Memory B cell (primary cell): ENCODE results near the gene NTRK3.

Source experiments
- ATAC-seq: fragments of 150-1000 bp; cut with Tn5 transposase; 2 replicates; pipeline ENCODE4 v1.10.0; 2021; ENCODE audit warnings: low read depth, mild to moderate bottlenecking, moderate library complexity
- DNase-seq, 2 donors: peaks; one replicate each; pipeline ENCODE4 v3.0.0; 2022; ENCODE audit warnings: low spot score in 2 of 2
- H3K27ac Mint-ChIP-seq: one replicate; pipeline ENCODE4 v1.8.0; 2022; ENCODE audit warnings: mild to moderate bottlenecking, moderate library complexity, mixed read lengths
- H3K27me3 Mint-ChIP-seq: one replicate; pipeline ENCODE4 v1.8.0; 2022; ENCODE audit warnings: mixed read lengths
- H3K36me3 Mint-ChIP-seq: one replicate; pipeline ENCODE4 v1.8.0; 2022; ENCODE audit warnings: mild to moderate bottlenecking, mixed read lengths
- H3K4me1 Mint-ChIP-seq: one replicate; pipeline ENCODE4 v1.8.0; 2022; ENCODE audit warnings: mixed read lengths
- H3K4me3 Mint-ChIP-seq: one replicate; pipeline ENCODE4 v1.8.0; 2022; ENCODE audit warnings: mild to moderate bottlenecking, moderate library complexity, mixed read lengths
- H3K9me3 Mint-ChIP-seq: one replicate; pipeline ENCODE4 v1.8.0; 2022; ENCODE audit warnings: mixed read lengths

NTRK3 gene

GRCh38 chr15:88256279-88257230 lies at the start of gene NTRK3:
TSS of gene NTRK3 (minus strand) at chr15:88256739. CDS start at chr15:88256153, 586 bp downstream.
- ATAC-seq (no peak), DNase-seq (no peak)
- Mint-ChIP-seq H3K4me1 (peaks cover 8% of the 10 kb centered on the region), H3K9me3 (no peaks in the 10 kb centered on the region), H3K4me3 (peak within 1 kb of the TSS; percentile 61), H3K27ac (no peak within 1 kb of the TSS), H3K36me3 (peaks cover 2% of the 10 kb centered on the region), H3K27me3 (peaks cover 30% of the 10 kb centered on the region)

- DNase-seq = no peak
- Mint-ChIP-seq H3K27me3 (no peaks in the 10 kb centered on the region), H3K4me3 (no peak overlapping the region), H3K27ac (no peak overlapping the region), H3K9me3 (no peaks in the 10 kb centered on the region), H3K36me3 (no peaks in the 10 kb centered on the region), H3K4me1 (no peaks in the 10 kb centered on the region)
- ATAC-seq = no peak
These were observed 46.9 kb upstream of the NTRK3 start for GRCh38 chr15:88303395-88303794.

GRCh38 chr15:88302373-88302772 lies 45.8 kb upstream of the NTRK3 start:
- Mint-ChIP-seq H3K4me1 (no peaks in the 10 kb centered on the region), H3K4me3 (no peak overlapping the region), H3K27ac (no peak overlapping the region), H3K36me3 (no peaks in the 10 kb centered on the region), H3K27me3 (no peaks in the 10 kb centered on the region), H3K9me3 (no peaks in the 10 kb centered on the region)
- DNase-seq = no peak
- no peak for ATAC-seq

- Mint-ChIP-seq H3K27ac (no peak overlapping the region), H3K4me1 (no peaks in the 10 kb centered on the region), H3K4me3 (no peak overlapping the region), H3K9me3 (no peaks in the 10 kb centered on the region), H3K27me3 (no peaks in the 10 kb centered on the region), H3K36me3 (no peaks in the 10 kb centered on the region)
- DNase-seq (no peak), ATAC-seq (no peak)
These were observed 44.8 kb upstream of the NTRK3 start for GRCh38 chr15:88301311-88301710.

- no peak overlapping the region for H3K4me3 Mint-ChIP-seq
These were observed 44.3 kb upstream of the NTRK3 start for GRCh38 chr15:88300861-88301260.

GRCh38 chr15:88300089-88300488 lies 43.5 kb upstream of the NTRK3 start:
- Mint-ChIP-seq H3K36me3 (no peaks in the 10 kb centered on the region), H3K27me3 (no peaks in the 10 kb centered on the region), H3K4me1 (no peaks in the 10 kb centered on the region), H3K27ac (no peak overlapping the region), H3K4me3 (no peak overlapping the region), H3K9me3 (no peaks in the 10 kb centered on the region)
- DNase-seq (no peak), ATAC-seq (no peak)

More at GRCh38 chr15:88300861-88301260, 44.3 kb upstream of the NTRK3 start:
- ATAC-seq (no peak), DNase-seq (no peak)
- H3K4me1 Mint-ChIP-seq = no peaks in the 10 kb centered on the region
- no peak overlapping the region for H3K27ac Mint-ChIP-seq
- no peaks in the 10 kb centered on the region for H3K9me3 Mint-ChIP-seq
- no peaks in the 10 kb centered on the region for H3K27me3 Mint-ChIP-seq
- H3K36me3 Mint-ChIP-seq = no peaks in the 10 kb centered on the region

GRCh38 chr15:88299497-88299896 lies 43.0 kb upstream of the NTRK3 start:
- DNase-seq = no peak
- Mint-ChIP-seq H3K9me3 (no peaks in the 10 kb centered on the region), H3K27ac (no peak overlapping the region), H3K27me3 (no peaks in the 10 kb centered on the region), H3K36me3 (no peaks in the 10 kb centered on the region), H3K4me1 (no peaks in the 10 kb centered on the region), H3K4me3 (no peak overlapping the region)
- no peak for ATAC-seq

GRCh38 chr15:88288661-88289060 lies 32.1 kb upstream of the NTRK3 start:
- no peaks in the 10 kb centered on the region for H3K9me3 Mint-ChIP-seq
- H3K4me3 Mint-ChIP-seq = no peak overlapping the region
- peaks cover 18% of the 10 kb centered on the region for H3K27me3 Mint-ChIP-seq
- H3K36me3 Mint-ChIP-seq = no peaks in the 10 kb centered on the region
- peaks cover 5% of the 10 kb centered on the region for H3K4me1 Mint-ChIP-seq
- DNase-seq = no peak
- H3K27ac Mint-ChIP-seq = no peak overlapping the region
- no peak for ATAC-seq

GRCh38 chr15:88288206-88288605 lies 31.7 kb upstream of the NTRK3 start:
- H3K9me3 Mint-ChIP-seq = no peaks in the 10 kb centered on the region
- H3K4me1 Mint-ChIP-seq = peaks cover 5% of the 10 kb centered on the region
- peaks cover 19% of the 10 kb centered on the region for H3K27me3 Mint-ChIP-seq
- ATAC-seq = no peak
- H3K4me3 Mint-ChIP-seq = no peak overlapping the region
- H3K36me3 Mint-ChIP-seq = no peaks in the 10 kb centered on the region
- DNase-seq = no peak
- no peak overlapping the region for H3K27ac Mint-ChIP-seq

- no peaks in the 10 kb centered on the region for H3K36me3 Mint-ChIP-seq
- no peak overlapping the region for H3K27ac Mint-ChIP-seq
These were observed 27.9 kb upstream of the NTRK3 start for GRCh38 chr15:88284318-88284998.

GRCh38 chr15:88282614-88283013 lies 26.1 kb upstream of the NTRK3 start:
- H3K4me3 Mint-ChIP-seq = no peak overlapping the region
- no peak overlapping the region for H3K27ac Mint-ChIP-seq
- DNase-seq (no peak), ATAC-seq (no peak)
- H3K4me1 Mint-ChIP-seq = no peaks in the 10 kb centered on the region
- no peaks in the 10 kb centered on the region for H3K9me3 Mint-ChIP-seq
- no peaks in the 10 kb centered on the region for H3K36me3 Mint-ChIP-seq
- H3K27me3 Mint-ChIP-seq = peaks cover 20% of the 10 kb centered on the region

More at GRCh38 chr15:88284318-88284998, 27.9 kb upstream of the NTRK3 start:
- H3K27me3 Mint-ChIP-seq = peaks cover 21% of the 10 kb centered on the region
- H3K4me3 Mint-ChIP-seq = no peak overlapping the region
- H3K4me1 Mint-ChIP-seq = no peaks in the 10 kb centered on the region
- DNase-seq = no peak
- H3K9me3 Mint-ChIP-seq = no peaks in the 10 kb centered on the region
- no peak for ATAC-seq

- Mint-ChIP-seq H3K27ac (no peak overlapping the region), H3K4me1 (no peaks in the 10 kb centered on the region), H3K36me3 (no peaks in the 10 kb centered on the region), H3K9me3 (no peaks in the 10 kb centered on the region), H3K27me3 (peaks cover 5% of the 10 kb centered on the region), H3K4me3 (no peak overlapping the region)
- ATAC-seq (no peak), DNase-seq (no peak)
These were observed 20.4 kb upstream of the NTRK3 start for GRCh38 chr15:88276821-88277410.

- DNase-seq (no peak), ATAC-seq (no peak)
- peaks cover 5% of the 10 kb centered on the region for H3K27me3 Mint-ChIP-seq
- H3K36me3 Mint-ChIP-seq = no peaks in the 10 kb centered on the region
- H3K9me3 Mint-ChIP-seq = no peaks in the 10 kb centered on the region
- no peaks in the 10 kb centered on the region for H3K4me1 Mint-ChIP-seq
- no peak overlapping the region for H3K4me3 Mint-ChIP-seq
- no peak overlapping the region for H3K27ac Mint-ChIP-seq
These were observed 19.3 kb upstream of the NTRK3 start for GRCh38 chr15:88275804-88276203.
